ENCODE data around the gene CLPTM1L. TPM values are rescaled to one million over a fixed set of nuclear protein-coding genes. Genes with fewer than 3 reads are reported as not detected.
"Not testable (repeated sequence)": the region's sequence is repeated elsewhere in the genome, so short reads cannot be mapped to it uniquely, and the experiment has no call there.

Gene CLPTM1L
- total RNA-seq, 2 donors from 2014 or later = 56.6 to 85.4 TPM

GRCh38 chr5:1374030-1374678, 29.3 kb upstream of the CLPTM1L start:
- no peak overlapping the region for H3K4me3 ChIP-seq
- H3K4me1 ChIP-seq = no peaks in the 10 kb centered on the region
- H3K9me3 ChIP-seq = no peaks in the 10 kb centered on the region
- no peak for DNase-seq (ENCODE audit: low spot score)
- H3K36me3 ChIP-seq = no peaks in the 10 kb centered on the region
- TF ChIP-seq CTCF (IDR thresholded peaks at IDR 0.05) = no peak
- H3K27me3 ChIP-seq = no peaks in the 10 kb centered on the region
- no peak overlapping the region for H3K27ac ChIP-seq

- H3K27ac ChIP-seq; H3K4me3 ChIP-seq; H3K4me1 ChIP-seq; H3K27me3 ChIP-seq; H3K9me3 ChIP-seq; DNase-seq (ENCODE audit: low spot score); H3K36me3 ChIP-seq: not testable (repeated sequence)
Measured at GRCh38 chr5:1371972-1372342, 27.1 kb upstream of the CLPTM1L start.

- Histone ChIP-seq H3K9me3 (no peaks in the 10 kb centered on the region), H3K4me1 (no peaks in the 10 kb centered on the region), H3K27me3 (no peaks in the 10 kb centered on the region), H3K36me3 (no peaks in the 10 kb centered on the region), H3K27ac (no peak overlapping the region), H3K4me3 (no peak overlapping the region)
- TF ChIP-seq CTCF (IDR thresholded peaks at IDR 0.05) = no peak
- DNase-seq (ENCODE audit: low spot score) = no peak
Measured at GRCh38 chr5:1371218-1371971, 26.5 kb upstream of the CLPTM1L start.

- H3K9me3 ChIP-seq = no peaks in the 10 kb centered on the region
- H3K27ac ChIP-seq = no peak overlapping the region
- no peaks in the 10 kb centered on the region for H3K36me3 ChIP-seq
- no peak for TF ChIP-seq CTCF (IDR thresholded peaks at IDR 0.05)
- no peak overlapping the region for H3K4me3 ChIP-seq
- no peak for DNase-seq (ENCODE audit: low spot score)
- no peaks in the 10 kb centered on the region for H3K4me1 ChIP-seq
- no peaks in the 10 kb centered on the region for H3K27me3 ChIP-seq
Measured at GRCh38 chr5:1370006-1370405, 25.1 kb upstream of the CLPTM1L start.

GRCh38 chr5:1368756-1369155, 23.9 kb upstream of the CLPTM1L start:
- Histone ChIP-seq H3K4me3 (no peak overlapping the region), H3K27ac (no peak overlapping the region), H3K9me3 (no peaks in the 10 kb centered on the region), H3K4me1 (no peaks in the 10 kb centered on the region), H3K27me3 (no peaks in the 10 kb centered on the region), H3K36me3 (no peaks in the 10 kb centered on the region)
- DNase-seq (ENCODE audit: low spot score) = no peak
- TF ChIP-seq CTCF (IDR thresholded peaks at IDR 0.05) = no peak

GRCh38 chr5:1368236-1368635, 23.3 kb upstream of the CLPTM1L start:
- no peak overlapping the region for H3K27ac ChIP-seq
- TF ChIP-seq CTCF (IDR thresholded peaks at IDR 0.05) = no peak
- H3K27me3 ChIP-seq = no peaks in the 10 kb centered on the region

More at GRCh38 chr5:1368236-1368635, 23.3 kb upstream of the CLPTM1L start:
- no peak overlapping the region for H3K4me3 ChIP-seq
- DNase-seq (ENCODE audit: low spot score) = no peak
- H3K4me1 ChIP-seq = no peaks in the 10 kb centered on the region
- H3K36me3 ChIP-seq = no peaks in the 10 kb centered on the region
- no peaks in the 10 kb centered on the region for H3K9me3 ChIP-seq
